GM18861 (cell line): ENCODE data around the gene SUPT6H.
"Not testable (repeated sequence)": the region's sequence is repeated elsewhere in the genome, so short reads cannot be mapped to it uniquely, and the experiment has no call there.

Experiments used
- ATAC-seq: cut with Tn5 transposase; IDR thresholded peaks from one replicate; pipeline ENCODE4 v1.9.1; 2021; ENCODE audit not compliant: unreplicated experiment

SUPT6H gene

GRCh38 chr17:28734712-28735241, 72.8 kb downstream of the SUPT6H start:
- ATAC-seq = no peak

- no peak for ATAC-seq
These were observed 73.3 kb downstream of the SUPT6H start for GRCh38 chr17:28735242-28735722.

GRCh38 chr17:28735913-28736769, 74.1 kb downstream of the SUPT6H start:
- ATAC-seq = not testable (repeated sequence)

GRCh38 chr17:28737316-28737715, 75.3 kb downstream of the SUPT6H start:
- ATAC-seq = no peak

- ATAC-seq = peak; percentile 51
These were observed 76.0 kb downstream of the SUPT6H start for GRCh38 chr17:28737770-28738679.

GRCh38 chr17:28738680-28739384, 76.8 kb downstream of the SUPT6H start:
- ATAC-seq = peak; percentile 34

GRCh38 chr17:28740406-28741357, 78.7 kb downstream of the SUPT6H start:
- ATAC-seq = no peak

- no peak for ATAC-seq
These were observed 79.6 kb downstream of the SUPT6H start for GRCh38 chr17:28741358-28742349.

GRCh38 chr17:28743243-28744103, 81.5 kb downstream of the SUPT6H start, which contains the start of gene TRAF4:
TRAF4 (plus strand) TSS chr17:28744011; CDS start chr17:28744113, 102 bp downstream.
- peak; percentile 41 for ATAC-seq

- ATAC-seq = peak; percentile 9
These were observed 82.3 kb downstream of the SUPT6H start for GRCh38 chr17:28744104-28744971.

- ATAC-seq = no peak
These were observed 83.2 kb downstream of the SUPT6H start for GRCh38 chr17:28744972-28745785.

GRCh38 chr17:28745786-28746411, 83.9 kb downstream of the SUPT6H start:
- no peak for ATAC-seq

GRCh38 chr17:28746611-28747050, 84.6 kb downstream of the SUPT6H start:
- no peak for ATAC-seq

- no peak for ATAC-seq
These were observed 85.2 kb downstream of the SUPT6H start for GRCh38 chr17:28747051-28747691.
